PFSK-1 (cell line): ENCODE data around the gene ARAP1.

ENCODE experiments used
- POLR2AphosphoS5 ChIP-seq: IDR thresholded peaks from 2 replicates; pipeline ENCODE4 v1.6.1; 2012; ENCODE audit warnings: low read depth, mild to moderate bottlenecking, control low read depth, low read length, moderate library complexity
- SIN3A ChIP-seq: IDR thresholded peaks from 2 replicates; pipeline ENCODE4 v1.6.1; 2012; ENCODE audit warnings: mild to moderate bottlenecking, low read length, moderate library complexity, borderline replicate concordance; ENCODE audit not compliant: insufficient read depth
- TAF1 ChIP-seq: IDR thresholded peaks from 2 replicates; pipeline ENCODE4 v1.6.1; 2012; ENCODE audit warnings: low read length, control low read depth, borderline replicate concordance; ENCODE audit not compliant: insufficient read depth

DNA sequence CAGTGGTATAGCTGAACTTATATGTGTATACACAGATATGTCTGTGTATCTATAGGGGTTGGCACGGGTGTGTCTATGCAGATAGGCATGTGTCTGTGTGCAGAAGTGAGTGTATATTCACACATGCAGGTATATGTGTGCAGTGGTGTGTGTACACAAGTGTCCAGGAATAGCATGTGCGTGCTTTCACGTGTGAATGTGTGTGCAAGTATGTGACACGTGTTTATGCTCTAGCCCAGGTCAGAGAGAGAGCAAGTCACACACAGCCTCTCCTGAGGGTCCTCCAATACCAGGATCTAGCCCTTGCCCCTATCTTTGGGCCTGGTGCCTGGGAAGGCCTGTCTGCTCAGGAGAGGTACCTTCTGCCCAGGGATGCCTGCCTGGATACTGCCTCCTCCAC, 104.3 kb downstream of the ARAP1 start:
- no peak for TF ChIP-seq TAF1
- TF ChIP-seq POLR2AphosphoS5 = no peak
- TF ChIP-seq SIN3A = no peak
